Neural cell (in vitro differentiated cells): ENCODE data around the gene C12orf60.

ENCODE experiments used
- CTCF ChIP-seq: fragments of 450-650 bp; IDR thresholded peaks from 2 replicates; pipeline ENCODE4 v1.5.1; 2014; ENCODE audit warnings: antibody characterized with exemption, mild to moderate bottlenecking, moderate library complexity; ENCODE audit not compliant: poor library complexity, severe bottlenecking
- EP300 ChIP-seq: fragments of 450-650 bp; conservative IDR thresholded peaks from 2 replicates; pipeline ENCODE4 v1.6.1; 2014; ENCODE audit warnings: antibody characterized with exemption, mild to moderate bottlenecking, moderate library complexity; ENCODE audit not compliant: poor library complexity, severe bottlenecking
- SMC3 ChIP-seq: fragments of 450-650 bp; conservative IDR thresholded peaks from 2 replicates; pipeline ENCODE4 v1.6.1; 2014; ENCODE audit warnings: antibody characterized with exemption, mild to moderate bottlenecking, moderate library complexity; ENCODE audit not compliant: poor library complexity
- TAF1 ChIP-seq: IDR thresholded peaks from 2 replicates; pipeline ENCODE4 v1.6.1; 2012; ENCODE audit warnings: low read depth
- TF ChIP-seq, protein P1 (sequence below): IDR thresholded peaks from 2 replicates; pipeline ENCODE4 v1.6.1; 2012; ENCODE audit warnings: borderline replicate concordance

GRCh38 chr12:14774906-14775635 is 28.4 kb upstream of the C12orf60 start:
- TF ChIP-seq, protein P1, sequence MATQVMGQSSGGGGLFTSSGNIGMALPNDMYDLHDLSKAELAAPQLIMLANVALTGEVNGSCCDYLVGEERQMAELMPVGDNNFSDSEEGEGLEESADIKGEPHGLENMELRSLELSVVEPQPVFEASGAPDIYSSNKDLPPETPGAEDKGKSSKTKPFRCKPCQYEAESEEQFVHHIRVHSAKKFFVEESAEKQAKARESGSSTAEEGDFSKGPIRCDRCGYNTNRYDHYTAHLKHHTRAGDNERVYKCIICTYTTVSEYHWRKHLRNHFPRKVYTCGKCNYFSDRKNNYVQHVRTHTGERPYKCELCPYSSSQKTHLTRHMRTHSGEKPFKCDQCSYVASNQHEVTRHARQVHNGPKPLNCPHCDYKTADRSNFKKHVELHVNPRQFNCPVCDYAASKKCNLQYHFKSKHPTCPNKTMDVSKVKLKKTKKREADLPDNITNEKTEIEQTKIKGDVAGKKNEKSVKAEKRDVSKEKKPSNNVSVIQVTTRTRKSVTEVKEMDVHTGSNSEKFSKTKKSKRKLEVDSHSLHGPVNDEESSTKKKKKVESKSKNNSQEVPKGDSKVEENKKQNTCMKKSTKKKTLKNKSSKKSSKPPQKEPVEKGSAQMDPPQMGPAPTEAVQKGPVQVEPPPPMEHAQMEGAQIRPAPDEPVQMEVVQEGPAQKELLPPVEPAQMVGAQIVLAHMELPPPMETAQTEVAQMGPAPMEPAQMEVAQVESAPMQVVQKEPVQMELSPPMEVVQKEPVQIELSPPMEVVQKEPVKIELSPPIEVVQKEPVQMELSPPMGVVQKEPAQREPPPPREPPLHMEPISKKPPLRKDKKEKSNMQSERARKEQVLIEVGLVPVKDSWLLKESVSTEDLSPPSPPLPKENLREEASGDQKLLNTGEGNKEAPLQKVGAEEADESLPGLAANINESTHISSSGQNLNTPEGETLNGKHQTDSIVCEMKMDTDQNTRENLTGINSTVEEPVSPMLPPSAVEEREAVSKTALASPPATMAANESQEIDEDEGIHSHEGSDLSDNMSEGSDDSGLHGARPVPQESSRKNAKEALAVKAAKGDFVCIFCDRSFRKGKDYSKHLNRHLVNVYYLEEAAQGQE = no peak
- no peak for TF ChIP-seq CTCF
- TF ChIP-seq SMC3 = no peak
- no peak for TF ChIP-seq EP300
- TF ChIP-seq TAF1 = no peak
